A549 (cell line): Measurements from ENCODE around the gene RAX.

Source experiments
- CBX2 ChIP-seq: fragments of 200-600 bp; sonication (generic); IDR thresholded peaks from 2 replicates; pipeline ENCODE4 v1.6.1; 2016; ENCODE audit warnings: low read depth, mild to moderate bottlenecking, borderline replicate concordance
- CTCF ChIP-seq: fragments of >200 bp; sonication (Bioruptor Twin); formaldehyde crosslinking; IDR thresholded peaks from 3 replicates; pipeline ENCODE4 v1.5.1; 2016
- ESRRA ChIP-seq: fragments of 150-350 bp; IDR thresholded peaks from 2 replicates; pipeline ENCODE4 v1.6.1; 2014; ENCODE audit warnings: mild to moderate bottlenecking, low read length, borderline replicate concordance
- MAFK ChIP-seq: fragments of 450-650 bp; IDR thresholded peaks from 2 replicates; pipeline ENCODE4 v1.6.1; 2014; ENCODE audit not compliant: partially characterized antibody
- MAX ChIP-seq: IDR thresholded peaks from 2 replicates; pipeline ENCODE4 v1.6.1; 2012
- POLR2A ChIP-seq: IDR thresholded peaks from 2 replicates; pipeline ENCODE4 v1.6.1; 2012; ENCODE audit warnings: mild to moderate bottlenecking, low read length
- REST ChIP-seq: fragments of 200-600 bp; sonication (generic); IDR thresholded peaks from 2 replicates; pipeline ENCODE4 v1.6.1; 2016; ENCODE audit warnings: antibody characterized with exemption, mild to moderate bottlenecking, moderate library complexity
- USF2 ChIP-seq: fragments of 450-650 bp; IDR thresholded peaks from 2 replicates; pipeline ENCODE4 v1.6.1; 2014; ENCODE audit warnings: antibody characterized with exemption

- TF ChIP-seq CTCF: no peak
- TF ChIP-seq POLR2A: no peak
- no peak for TF ChIP-seq USF2
- no peak for TF ChIP-seq REST
- no peak for TF ChIP-seq MAFK
- TF ChIP-seq CBX2: no peak
- TF ChIP-seq MAX: no peak
- no peak for TF ChIP-seq ESRRA
Measured at GRCh38 chr18:59293317-59293716, 20.1 kb upstream of the RAX start.
